ENCODE results near the gene AEBP2.

Gene AEBP2

GRCh38 chr12:19507823-19508222, 68.5 kb downstream of the AEBP2 start:
- DNase-seq (ENCODE audit: low read depth), result no peak
- H3K4me3 ChIP-seq (ENCODE audit: low read length), result no peak overlapping the region
- TF ChIP-seq CTCF (IDR thresholded peaks at IDR 0.05; ENCODE audit: insufficient read depth, low read depth, low read length, missing control alignments), result no peak

DNA sequence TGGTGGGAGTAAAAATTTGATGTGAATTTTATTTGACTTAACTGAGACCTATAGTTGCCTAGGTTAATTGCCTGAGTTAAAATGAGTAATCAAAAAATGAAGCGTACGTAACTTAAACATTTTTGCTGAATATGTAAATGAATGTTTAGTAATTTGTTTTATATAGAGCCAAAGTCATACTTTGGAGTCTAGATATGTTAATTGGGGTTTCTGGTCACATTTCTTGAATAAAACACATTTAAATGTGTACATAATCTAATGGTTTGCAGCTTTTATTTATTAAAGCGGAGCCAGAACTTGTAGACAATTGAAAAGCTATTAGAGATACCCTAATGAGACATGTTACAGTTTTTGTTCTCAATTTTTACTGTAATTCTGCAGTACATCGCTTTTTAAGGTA, 71.2 kb downstream of the AEBP2 start:
- H3K4me3 ChIP-seq (ENCODE audit: low read length), result no peak overlapping the region
- TF ChIP-seq CTCF (IDR thresholded peaks at IDR 0.05; ENCODE audit: insufficient read depth, low read depth, low read length, missing control alignments), result no peak
- DNase-seq (ENCODE audit: low read depth), result no peak

DNA sequence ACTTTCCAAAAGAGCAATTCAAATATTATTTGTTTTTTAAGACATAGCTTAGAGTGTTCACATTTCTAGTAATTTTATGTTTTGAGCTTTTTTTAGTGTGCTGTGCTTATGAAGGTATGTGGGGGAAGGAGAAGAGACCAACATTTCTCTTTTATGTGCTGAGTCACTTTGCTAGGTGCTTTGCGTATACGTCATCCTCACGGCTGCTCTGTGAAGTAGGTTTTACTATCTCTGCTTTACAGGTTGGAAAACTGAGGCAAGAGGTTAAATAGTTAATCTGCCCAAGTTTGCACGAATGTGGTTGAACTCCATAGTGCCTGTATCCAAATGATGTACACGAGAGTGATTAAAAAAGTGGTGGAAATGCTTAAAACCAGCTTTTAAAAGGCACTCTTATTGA, 75.9 kb downstream of the AEBP2 start:
- no peak for TF ChIP-seq CTCF (IDR thresholded peaks at IDR 0.05; ENCODE audit: insufficient read depth, low read depth, low read length, missing control alignments)
- peak; percentile 27 for DNase-seq (ENCODE audit: low read depth)
- no peak overlapping the region for H3K4me3 ChIP-seq (ENCODE audit: low read length)

DNA sequence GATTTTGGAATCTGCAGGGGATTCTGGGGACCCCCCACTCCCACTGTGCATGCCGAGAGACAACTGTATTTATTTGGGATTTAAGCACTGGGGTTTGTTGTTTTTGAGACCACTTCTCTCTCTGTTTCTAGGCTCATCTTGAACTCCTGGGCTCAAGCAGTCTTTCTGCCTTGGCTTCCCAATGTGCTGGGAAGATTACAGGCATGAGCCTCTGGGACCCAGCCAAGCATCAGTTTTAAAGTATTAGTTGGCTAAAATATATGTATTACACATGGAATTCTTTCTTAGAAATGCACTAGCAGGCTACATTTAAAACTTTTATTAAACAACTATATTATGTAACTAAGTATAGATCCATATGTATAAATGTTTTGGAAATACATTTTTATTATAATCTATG, 78.3 kb downstream of the AEBP2 start:
- H3K4me3 ChIP-seq (ENCODE audit: low read length), result no peak overlapping the region
- no peak for TF ChIP-seq CTCF (IDR thresholded peaks at IDR 0.05; ENCODE audit: insufficient read depth, low read depth, low read length, missing control alignments)
- no peak for DNase-seq (ENCODE audit: low read depth)

- no peak for DNase-seq (ENCODE audit: low read depth)
- TF ChIP-seq CTCF (IDR thresholded peaks at IDR 0.05; ENCODE audit: insufficient read depth, low read depth, low read length, missing control alignments), result no peak
- no peak overlapping the region for H3K4me3 ChIP-seq (ENCODE audit: low read length)
Observed at GRCh38 chr12:19518209-19518608, 78.9 kb downstream of the AEBP2 start.

DNA sequence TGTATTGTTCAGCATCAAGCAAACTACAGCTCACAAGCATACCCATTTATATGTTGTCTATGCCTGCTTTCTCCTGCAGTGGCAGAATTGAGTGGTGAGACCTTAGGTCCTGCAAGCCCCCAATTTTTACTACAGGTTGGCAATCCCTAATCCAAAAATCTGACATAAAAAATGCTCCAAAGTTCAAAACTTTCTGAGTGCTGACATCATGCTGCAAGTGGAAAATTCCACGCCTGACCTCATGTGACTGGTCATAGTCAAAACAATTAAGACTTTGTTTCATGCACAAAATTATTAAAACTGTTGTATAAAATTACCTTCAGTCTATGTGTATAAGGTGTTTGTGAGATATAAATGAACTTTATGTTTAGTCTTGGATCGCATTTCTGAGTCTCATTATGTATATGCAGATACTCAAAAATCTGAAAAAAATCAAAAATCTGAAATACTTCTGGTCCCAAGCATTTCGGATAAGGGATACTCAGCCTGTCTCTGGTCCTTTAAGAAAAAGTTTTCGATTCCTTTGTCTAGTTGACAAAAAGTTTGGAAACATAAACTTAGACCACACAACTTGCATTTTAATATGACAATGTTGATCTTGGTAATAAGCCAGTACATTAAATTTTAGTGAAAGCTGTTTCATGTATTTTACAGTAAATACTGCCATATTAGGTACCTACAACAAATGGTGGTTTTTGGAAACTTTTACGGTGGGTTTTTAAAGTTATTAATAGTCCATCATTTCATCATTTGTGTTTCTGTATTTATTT, 81.5 kb downstream of the AEBP2 start:
- DNase-seq (ENCODE audit: low read depth), result no peak
- no peak overlapping the region for H3K4me3 ChIP-seq (ENCODE audit: low read length)
- TF ChIP-seq CTCF (IDR thresholded peaks at IDR 0.05; ENCODE audit: insufficient read depth, low read depth, low read length, missing control alignments), result no peak

GRCh38 chr12:19525274-19525673, 86.0 kb downstream of the AEBP2 start:
- no peak overlapping the region for H3K4me3 ChIP-seq (ENCODE audit: low read length)
- TF ChIP-seq CTCF (IDR thresholded peaks at IDR 0.05; ENCODE audit: insufficient read depth, low read depth, low read length, missing control alignments), result no peak
- DNase-seq (ENCODE audit: low read depth), result no peak
